Body of pancreas (tissue), 4 donors: Measurements from ENCODE around the gene ARHGAP6.

Experiments used
- CTCF ChIP-seq, 7 experiments: fragments of 450-650 bp in 4 of 7; fragments of 200-600 bp in 3 of 7; sonication (generic) in 3 of 7; IDR thresholded peaks; one replicate each; pipeline ENCODE4 v1.5.1; 2016 to 2019; ENCODE audit warnings: antibody characterized with exemption in 7 of 7
- POLR2A ChIP-seq, 3 donors: fragments of 450-650 bp; IDR thresholded peaks; one replicate each; pipeline ENCODE4 v1.6.1; 2016; ENCODE audit warnings: antibody characterized with exemption in 3 of 3, mild to moderate bottlenecking in 2 of 3

- TF ChIP-seq POLR2A (IDR thresholded peaks at IDR 0.05) (no peak), CTCF (IDR thresholded peaks at IDR 0.05) (no peak)
These were observed 243.8 kb downstream of the ARHGAP6 start for GRCh38 chrX:11421805-11422524.
